Naive thymus-derived CD4-positive, alpha-beta T cell (primary cell): Measurements from ENCODE around the gene SPON1. TPM values are rescaled to one million over a fixed set of nuclear protein-coding genes. Genes with fewer than 3 reads are reported as not detected.

Experiments used
- ATAC-seq: fragments of 150-1000 bp; cut with Tn5 transposase; 2 replicates; pipeline ENCODE4 v1.10.0; 2021; ENCODE audit warnings: mild to moderate bottlenecking, moderate library complexity
- CTCF ChIA-PET: fragments of 350-600 bp; sonication (Branson Sonifier 250); formaldehyde crosslinking; loops from one replicate; lab custom pipeline; 2021; ENCODE audit warnings: antibody characterized with exemption; lab: Charles Lee
- POLR2A ChIA-PET: fragments of 350-600 bp; sonication (Branson Sonifier 250); formaldehyde crosslinking; loops from one replicate; lab custom pipeline; 2021; ENCODE audit warnings: antibody characterized with exemption, inconsistent platforms; lab: Charles Lee
- DNase-seq, 9 donors: peaks; one replicate each; pipeline versions ENCODE4 v3.0.0 to v3.0.0-alpha.2; 2020 to 2022; ENCODE audit warnings: mixed read lengths in 1 of 9
- H3K27ac ChIP-seq: one replicate; pipeline ENCODE4 v1.7.0; 2013; ENCODE audit warnings: mild to moderate bottlenecking, low read depth, low read length, moderate library complexity
- H3K27me3 ChIP-seq, 2 donors: one replicate each; pipeline ENCODE4 v1.7.0; 2013; ENCODE audit warnings: low read length in 2 of 2, mild to moderate bottlenecking in 2 of 2, moderate library complexity in 2 of 2; ENCODE audit not compliant: control insufficient read depth in 2 of 2, insufficient read depth in 2 of 2
- H3K36me3 ChIP-seq, 3 experiments: 1 replicate in 2 of 3; 2 replicates in 1 of 3; pipeline ENCODE4 v1.7.0; 2013; ENCODE audit warnings: low read length in 3 of 3, mild to moderate bottlenecking in 3 of 3, moderate library complexity in 1 of 3; ENCODE audit not compliant: insufficient read depth in 3 of 3, control insufficient read depth in 2 of 3
- H3K4me1 ChIP-seq, 2 donors: one replicate each; pipeline ENCODE4 v1.7.0; 2013; ENCODE audit warnings: low read length in 2 of 2, mild to moderate bottlenecking in 2 of 2, moderate library complexity in 1 of 2; ENCODE audit not compliant: control insufficient read depth in 2 of 2, insufficient read depth in 2 of 2
- H3K4me3 ChIP-seq: 2 replicates; pipeline ENCODE4 v1.7.0; 2013; ENCODE audit warnings: mild to moderate bottlenecking, low read length
- H3K9me3 ChIP-seq, 3 experiments: 1 replicate in 2 of 3; 2 replicates in 1 of 3; pipeline ENCODE4 v1.7.0; 2013; ENCODE audit warnings: low read length in 3 of 3; ENCODE audit not compliant: control insufficient read depth in 2 of 3
- H3K27ac Mint-ChIP-seq, 9 donors: one replicate each; pipeline ENCODE4 v1.8.0; 2020 to 2022; ENCODE audit warnings: mixed read lengths in 9 of 9, mild to moderate bottlenecking in 8 of 9, moderate library complexity in 5 of 9, inconsistent platforms in 2 of 9
- H3K27me3 Mint-ChIP-seq, 5 donors: one replicate each; pipeline ENCODE4 v1.8.0; 2021 to 2022; ENCODE audit warnings: mixed read lengths in 5 of 5, mild to moderate bottlenecking in 1 of 5
- H3K36me3 Mint-ChIP-seq, 5 donors: one replicate each; pipeline ENCODE4 v1.8.0; 2020 to 2022; ENCODE audit warnings: mixed read lengths in 5 of 5, mild to moderate bottlenecking in 3 of 5, inconsistent platforms in 1 of 5
- H3K4me1 Mint-ChIP-seq, 7 donors: one replicate each; pipeline ENCODE4 v1.8.0; 2020 to 2022; ENCODE audit warnings: mixed read lengths in 7 of 7, mild to moderate bottlenecking in 3 of 7, inconsistent platforms in 1 of 7
- H3K4me3 Mint-ChIP-seq, 10 donors: one replicate each; pipeline ENCODE4 v1.8.0; 2020 to 2022; ENCODE audit warnings: mild to moderate bottlenecking in 10 of 10, mixed read lengths in 10 of 10, moderate library complexity in 6 of 10, inconsistent platforms in 2 of 10
- H3K9me3 Mint-ChIP-seq, 11 donors: one replicate each; pipeline ENCODE4 v1.8.0; 2020 to 2022; ENCODE audit warnings: mixed read lengths in 11 of 11, mild to moderate bottlenecking in 4 of 11, inconsistent platforms in 1 of 11, moderate library complexity in 1 of 11
- intact Hi-C, 2 donors: fragments of 100-400 bp; cut with micrococcal nuclease; formaldehyde crosslinking; loops; one replicate each; pipeline ENCODE4 v1.15.1; 2023
- polyA plus RNA-seq, 2 donors: library from polyadenylated mRNA; unstranded; fragments of 300-500 nt; fragmentation: Illumina TruSeq; gene quantifications; one replicate each; pipeline ENCODE4 v1.2.3, GENCODE V29; 2021
- total RNA-seq, 6 experiments: library from RNA in 5 of 6; stranded (reverse) in 5 of 6; gene quantifications; 1 replicate in 5 of 6; 2 replicates in 1 of 6; pipeline ENCODE4 v1.2.3 and lab custom pipeline; 2021 to 2026

The SPON1 gene
- total and polyA plus RNA-seq, 7 experiments from 2014 or later: 0.35 to 20.8 (median 1.6) TPM

- Mint-ChIP-seq H3K4me3 (no peak overlapping the region), H3K27me3 (peaks cover 0 to 31% (median 8%) of the 10 kb centered on the region in 5 donors)
These were observed 59.7 kb downstream of the SPON1 start for GRCh38 chr11:14022251-14022650.

GRCh38 chr11:14022821-14023220 lies 60.3 kb downstream of the SPON1 start:
- H3K27me3 Mint-ChIP-seq: peaks cover 0 to 31% (median 8%) of the 10 kb centered on the region in 5 donors
- intact Hi-C loops: no loop called here
- Histone ChIP-seq H3K4me1 (no peaks in the 10 kb centered on the region), H3K36me3 (no peaks in the 10 kb centered on the region), H3K27me3 (no peaks in the 10 kb centered on the region), H3K9me3 (no peaks in the 10 kb centered on the region), H3K4me3 (no peak overlapping the region), H3K27ac (no peak overlapping the region)
- H3K36me3 Mint-ChIP-seq: no peaks in the 10 kb centered on the region
- CTCF ChIA-PET: interaction anchor here (1.2 kb wide), 1 partner anchor 126 kb away, joined by 5 read pairs; no protein-coding TSS in a partner anchor
- ATAC-seq (no peak), DNase-seq (no peak)
- no peak overlapping the region for H3K27ac Mint-ChIP-seq
- H3K9me3 Mint-ChIP-seq: peaks cover 0 to 6% (median 0%) of the 10 kb centered on the region in 11 donors
- H3K4me3 Mint-ChIP-seq: no peak overlapping the region
- peaks cover 0 to 4% (median 0%) of the 10 kb centered on the region in 7 donors for H3K4me1 Mint-ChIP-seq
- POLR2A ChIA-PET: no interaction called here

More at GRCh38 chr11:14022251-14022650, 59.7 kb downstream of the SPON1 start:
- Histone ChIP-seq H3K4me1 (no peaks in the 10 kb centered on the region), H3K27ac (no peak overlapping the region), H3K36me3 (no peaks in the 10 kb centered on the region), H3K4me3 (no peak overlapping the region), H3K27me3 (no peaks in the 10 kb centered on the region), H3K9me3 (no peaks in the 10 kb centered on the region)
- H3K4me1 Mint-ChIP-seq: peaks cover 0 to 4% (median 0%) of the 10 kb centered on the region in 7 donors
- no peak for ATAC-seq
- CTCF ChIA-PET: interaction anchor here (1.2 kb wide), 1 partner anchor 127 kb away, joined by 5 read pairs; no protein-coding TSS in a partner anchor
- H3K9me3 Mint-ChIP-seq: peaks cover 0 to 6% (median 0%) of the 10 kb centered on the region in 11 donors
- no peak overlapping the region for H3K27ac Mint-ChIP-seq
- intact Hi-C loops: no loop called here
- POLR2A ChIA-PET: interaction anchor here (0.7 kb wide), 1 partner anchor 171 kb away, joined by 3 read pairs; no protein-coding TSS in a partner anchor
- H3K36me3 Mint-ChIP-seq: no peaks in the 10 kb centered on the region
- DNase-seq: no peak

- H3K27ac Mint-ChIP-seq: no peak overlapping the region
- Histone ChIP-seq H3K4me3 (no peak overlapping the region), H3K9me3 (no peaks in the 10 kb centered on the region), H3K27ac (no peak overlapping the region), H3K27me3 (no peaks in the 10 kb centered on the region), H3K4me1 (no peaks in the 10 kb centered on the region), H3K36me3 (no peaks in the 10 kb centered on the region)
- DNase-seq (no peak), ATAC-seq (no peak)
- peaks cover 0 to 1% (median 0%) of the 10 kb centered on the region in 7 donors for H3K4me1 Mint-ChIP-seq
- POLR2A ChIA-PET: interaction anchor here (0.9 kb wide), 1 partner anchor 54 kb away, joined by 3 read pairs; no protein-coding TSS in a partner anchor
- H3K9me3 Mint-ChIP-seq: peaks cover 0 to 5% (median 0%) of the 10 kb centered on the region in 11 donors
- no peaks in the 10 kb centered on the region for H3K36me3 Mint-ChIP-seq
- CTCF ChIA-PET: no interaction called here
- no peak overlapping the region for H3K4me3 Mint-ChIP-seq
- intact Hi-C loops: no loop called here
- peaks cover 0 to 24% (median 8%) of the 10 kb centered on the region in 5 donors for H3K27me3 Mint-ChIP-seq
These were observed 64.4 kb downstream of the SPON1 start for GRCh38 chr11:14026961-14027360.

GRCh38 chr11:14027525-14027924 lies 65.0 kb downstream of the SPON1 start:
- Mint-ChIP-seq H3K4me3 (no peak overlapping the region), H3K4me1 (peaks cover 0 to 1% (median 0%) of the 10 kb centered on the region in 7 donors), H3K9me3 (peaks cover 0 to 5% (median 0%) of the 10 kb centered on the region in 11 donors), H3K36me3 (no peaks in the 10 kb centered on the region), H3K27ac (no peak overlapping the region), H3K27me3 (peaks cover 0 to 21% (median 8%) of the 10 kb centered on the region in 5 donors)
- Histone ChIP-seq H3K36me3 (no peaks in the 10 kb centered on the region), H3K4me3 (no peak overlapping the region), H3K27ac (no peak overlapping the region), H3K9me3 (no peaks in the 10 kb centered on the region), H3K27me3 (no peaks in the 10 kb centered on the region), H3K4me1 (no peaks in the 10 kb centered on the region)
- CTCF ChIA-PET: no interaction called here
- POLR2A ChIA-PET: interaction anchor here (0.9 kb wide), 1 partner anchor 53 kb away, joined by 3 read pairs; no protein-coding TSS in a partner anchor
- ATAC-seq (no peak), DNase-seq (no peak)
- intact Hi-C loops: no loop called here

GRCh38 chr11:14029440-14029839 lies 66.9 kb downstream of the SPON1 start:
- intact Hi-C loops: no loop called here
- ATAC-seq (no peak), DNase-seq (no peak)
- no peak overlapping the region for H3K4me3 ChIP-seq
- H3K4me1 Mint-ChIP-seq: peaks cover 0 to 1% (median 0%) of the 10 kb centered on the region in 7 donors
- peaks cover 0 to 3% (median 0%) of the 10 kb centered on the region in 11 donors for H3K9me3 Mint-ChIP-seq
- peaks cover 0 to 22% (median 3%) of the 10 kb centered on the region in 5 donors for H3K27me3 Mint-ChIP-seq
- H3K27ac ChIP-seq: no peak overlapping the region
- ChIA-PET POLR2A (interaction anchor here (0.5 to 0.7 kb wide), 2 partner anchors 109 to 229 kb away, joined by 4 read pairs; no protein-coding TSS in a partner anchor), CTCF (interaction anchor here (1.0 kb wide), 1 partner anchor 10 kb away, joined by 3 read pairs; no protein-coding TSS in a partner anchor)
- H3K9me3 ChIP-seq: no peaks in the 10 kb centered on the region
- no peaks in the 10 kb centered on the region for H3K27me3 ChIP-seq
- H3K4me1 ChIP-seq: no peaks in the 10 kb centered on the region
- no peak overlapping the region for H3K4me3 Mint-ChIP-seq
- H3K36me3 Mint-ChIP-seq: no peaks in the 10 kb centered on the region
- no peaks in the 10 kb centered on the region for H3K36me3 ChIP-seq
- no peak overlapping the region for H3K27ac Mint-ChIP-seq

GRCh38 chr11:14029971-14030920 lies 67.7 kb downstream of the SPON1 start:
- DNase-seq (no peak), ATAC-seq (no peak)
- no peak overlapping the region for H3K4me3 ChIP-seq
- intact Hi-C loops: no loop called here
- Mint-ChIP-seq H3K36me3 (no peaks in the 10 kb centered on the region), H3K27ac (no peak overlapping the region), H3K4me1 (no peaks in the 10 kb centered on the region), H3K27me3 (peaks cover 0 to 22% (median 3%) of the 10 kb centered on the region in 5 donors), H3K4me3 (no peak overlapping the region), H3K9me3 (no peaks in the 10 kb centered on the region)
- H3K36me3 ChIP-seq: no peaks in the 10 kb centered on the region
- no peaks in the 10 kb centered on the region for H3K9me3 ChIP-seq
- no peaks in the 10 kb centered on the region for H3K4me1 ChIP-seq
- H3K27ac ChIP-seq: no peak overlapping the region
- ChIA-PET POLR2A (interaction anchor here (0.5 to 0.7 kb wide), 3 partner anchors 110 to 228 kb away, joined by 4 read pairs; no protein-coding TSS in a partner anchor), CTCF (no interaction called here)
- no peaks in the 10 kb centered on the region for H3K27me3 ChIP-seq
